Measurements from ENCODE around the gene GAPT.
A peak's percentile ranks its signal among the peaks of the same experiment; 100 is the strongest.

The GAPT gene

DNA sequence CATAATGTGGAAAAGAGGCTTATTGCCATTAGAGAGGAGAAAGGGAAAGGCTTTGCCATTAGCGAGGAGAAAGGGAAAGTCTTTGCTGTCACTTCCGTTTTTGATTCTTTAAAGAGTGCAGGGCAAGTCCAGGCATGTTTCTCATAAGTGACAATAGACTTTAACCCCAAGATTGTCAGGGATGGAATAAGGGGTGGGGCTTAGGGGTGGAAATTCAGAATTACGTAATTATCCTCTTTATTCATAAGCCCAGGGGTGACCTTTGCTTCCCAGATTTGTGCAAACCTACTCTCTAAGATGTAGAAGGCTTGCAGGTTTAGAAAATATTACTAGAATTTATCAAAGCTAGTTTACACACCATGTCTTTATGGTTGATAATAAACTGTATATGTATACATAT, 29.1 kb upstream of the GAPT start:
- no peak for DNase-seq

GRCh38 chr5:58462623-58463230, 28.5 kb upstream of the GAPT start:
- DNase-seq = peak; percentile 5 to 9

DNA sequence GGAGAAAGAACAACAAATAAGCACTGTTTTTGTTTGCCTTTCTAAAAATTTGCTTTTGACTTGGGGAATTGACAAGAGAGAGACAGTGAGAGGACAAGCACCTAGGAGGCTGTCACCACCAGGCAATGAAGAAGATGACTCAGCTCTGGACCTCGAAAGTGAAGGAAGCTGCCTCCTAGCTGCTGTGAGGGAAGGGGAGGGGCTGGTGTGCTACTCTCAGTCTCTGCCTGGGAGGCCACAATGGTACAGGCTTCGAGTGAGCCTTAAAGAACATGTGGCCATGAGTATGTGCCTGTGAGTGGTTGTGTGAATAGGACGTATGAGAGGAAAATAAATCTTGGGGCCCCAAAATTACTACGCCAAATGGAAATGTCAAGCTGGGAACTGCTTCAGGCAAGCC, 24.3 kb upstream of the GAPT start:
- peak in 1 of 2 experiments; percentile 15 for DNase-seq

DNA sequence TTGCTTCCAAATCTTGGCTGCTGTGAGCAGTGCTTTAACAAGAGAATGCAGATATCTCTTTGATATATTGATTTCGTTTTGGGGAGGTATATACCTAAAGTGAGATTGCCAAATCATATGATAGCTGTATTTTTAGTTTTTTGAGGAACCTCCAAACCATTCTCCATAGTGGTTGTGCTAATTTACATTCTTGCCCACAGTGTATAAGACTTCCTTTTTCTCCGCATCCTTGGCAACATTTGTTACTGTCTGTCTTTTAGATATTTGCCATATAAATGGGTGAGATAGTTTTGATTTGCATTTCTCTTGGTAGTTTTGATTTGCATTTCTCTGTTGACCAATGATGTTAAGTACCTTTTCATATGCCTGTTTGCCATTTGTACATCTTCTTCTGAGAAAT, 21.3 kb upstream of the GAPT start:
- DNase-seq = no peak

GRCh38 chr5:58475404-58475803, 15.8 kb upstream of the GAPT start:
- no peak for DNase-seq

GRCh38 chr5:58477760-58478376, 13.4 kb upstream of the GAPT start:
- DNase-seq = no peak

DNA sequence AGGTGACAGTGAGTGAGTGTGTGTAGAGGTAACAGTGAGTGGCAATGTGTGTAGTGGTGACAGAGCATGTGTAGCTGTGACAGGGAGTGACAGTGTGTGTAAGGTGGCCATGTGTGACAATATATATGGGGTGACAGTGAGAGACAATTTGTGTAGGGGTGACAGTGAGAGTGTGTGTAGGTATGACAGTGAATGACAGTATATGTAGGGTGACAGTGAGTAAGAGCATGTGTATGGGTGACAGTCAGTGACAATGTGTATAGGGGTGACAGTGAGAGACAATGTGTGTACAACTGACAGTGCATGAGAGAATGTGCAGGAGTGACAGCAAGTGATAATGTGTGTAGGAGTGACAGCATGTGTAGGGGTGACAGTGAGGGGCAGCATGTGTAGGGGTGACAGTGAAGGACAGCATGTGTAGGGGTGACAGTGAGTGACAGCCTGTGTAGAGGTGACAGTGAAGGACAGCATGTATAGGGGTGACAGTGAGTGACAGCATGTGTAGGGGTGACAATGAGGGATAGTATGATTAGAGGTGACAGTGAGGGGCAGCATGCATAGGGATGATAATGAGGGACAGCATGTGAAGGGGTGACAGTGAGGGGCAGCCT, 10.1 kb upstream of the GAPT start:
- no peak for DNase-seq

DNA sequence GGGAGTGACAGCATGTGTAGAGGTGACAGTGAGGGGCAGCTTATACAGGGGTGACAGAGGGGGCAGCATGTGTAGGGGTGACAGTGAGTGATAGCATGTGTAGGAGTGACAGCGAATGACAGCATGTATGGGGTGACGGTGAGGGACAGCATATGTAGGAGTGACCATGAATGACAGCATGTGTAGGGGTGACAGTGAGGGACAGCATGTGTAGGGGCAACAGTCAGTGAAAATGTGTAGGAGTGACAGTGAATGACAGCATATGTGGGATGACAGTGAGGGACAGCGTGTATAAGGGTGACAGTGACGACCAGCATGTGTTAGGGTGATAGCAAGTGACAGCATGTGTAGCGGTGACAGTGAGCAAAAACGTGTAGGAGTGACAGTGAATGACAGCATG, 9.4 kb upstream of the GAPT start:
- DNase-seq = no peak

GRCh38 chr5:58482536-58482935, 8.7 kb upstream of the GAPT start:
- DNase-seq = no peak

- no peak for DNase-seq
Measured at GRCh38 chr5:58484505-58484904, 6.7 kb upstream of the GAPT start.

DNA sequence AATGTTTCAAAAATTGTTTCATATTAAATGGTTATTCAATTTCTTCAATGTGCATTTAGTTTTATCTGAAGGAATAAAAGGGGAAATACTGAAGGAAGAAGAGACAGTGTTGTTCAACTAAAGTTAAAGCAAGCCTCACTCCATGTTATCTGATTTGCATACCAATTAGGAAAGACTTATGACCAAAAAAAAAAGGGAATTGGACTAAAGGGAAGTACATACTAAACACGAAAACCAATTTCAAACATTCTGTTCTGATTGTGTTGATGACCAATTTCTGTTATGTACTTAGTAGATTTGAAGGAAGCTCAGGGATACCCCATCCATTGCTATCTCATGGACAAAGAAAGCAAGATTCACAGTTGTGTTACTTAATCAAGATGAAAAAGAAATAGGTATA, 4.9 kb upstream of the GAPT start:
- DNase-seq = no peak

GRCh38 chr5:58490402-58491050, 709 bp upstream of the GAPT start:
- DNase-seq = no peak

- no peak for DNase-seq
Measured at GRCh38 chr5:58493141-58493540, 1.9 kb downstream of the GAPT start.

- DNase-seq = no peak
Measured at GRCh38 chr5:58496488-58496887, 5.3 kb downstream of the GAPT start.

GRCh38 chr5:58497386-58497785, 6.2 kb downstream of the GAPT start:
- DNase-seq = no peak

- DNase-seq = no peak
Measured at GRCh38 chr5:58497921-58498320, 6.7 kb downstream of the GAPT start.

DNA sequence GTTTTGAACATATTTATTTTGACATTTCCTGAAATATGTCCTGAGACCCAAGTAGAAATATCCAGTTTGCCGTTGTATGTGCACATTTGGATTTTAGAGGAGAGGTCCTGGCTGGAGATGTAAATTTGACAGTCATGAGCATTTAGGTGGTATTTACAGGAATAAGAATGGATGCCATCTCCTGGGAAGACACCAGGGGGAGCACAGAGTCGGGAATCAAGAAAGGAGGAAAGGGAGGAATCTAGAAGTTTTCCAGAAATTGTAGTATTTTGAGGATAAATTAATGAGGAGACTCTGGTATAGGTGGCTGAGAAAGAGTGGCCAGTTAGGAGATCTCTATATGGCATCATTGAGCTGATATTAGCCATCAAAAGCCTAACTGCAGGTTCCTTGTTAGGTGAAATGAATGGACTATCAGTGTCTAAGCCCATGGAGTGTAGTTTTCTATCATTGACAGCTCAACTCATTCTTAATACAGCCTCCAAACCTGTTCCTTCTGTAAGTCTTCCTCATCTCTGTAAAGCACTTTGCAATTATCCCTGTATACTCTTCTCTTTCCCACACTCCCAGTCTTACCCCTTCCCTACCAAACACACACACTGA, 7.2 kb downstream of the GAPT start:
- no peak for DNase-seq

DNA sequence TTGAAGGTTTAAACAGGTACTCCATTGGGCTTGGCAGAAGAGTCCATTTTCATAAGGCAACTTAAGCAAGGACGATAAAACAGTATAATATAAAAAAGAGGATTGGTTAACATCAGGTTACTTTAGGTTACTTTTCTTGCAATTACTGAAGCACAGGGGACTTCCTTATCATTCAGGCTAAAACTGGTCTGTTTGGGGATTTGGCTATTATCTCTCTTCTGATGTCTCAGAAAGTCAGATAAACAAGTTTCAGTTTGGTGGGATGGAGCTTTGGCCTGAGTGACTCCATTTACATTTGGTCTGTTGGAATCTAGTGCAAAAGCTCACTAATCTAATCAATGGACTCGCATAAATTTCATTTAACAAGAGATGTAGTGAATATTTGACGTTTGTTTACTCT, 8.0 kb downstream of the GAPT start:
- no peak for DNase-seq

GRCh38 chr5:58499941-58500340, 8.7 kb downstream of the GAPT start:
- DNase-seq = no peak

DNA sequence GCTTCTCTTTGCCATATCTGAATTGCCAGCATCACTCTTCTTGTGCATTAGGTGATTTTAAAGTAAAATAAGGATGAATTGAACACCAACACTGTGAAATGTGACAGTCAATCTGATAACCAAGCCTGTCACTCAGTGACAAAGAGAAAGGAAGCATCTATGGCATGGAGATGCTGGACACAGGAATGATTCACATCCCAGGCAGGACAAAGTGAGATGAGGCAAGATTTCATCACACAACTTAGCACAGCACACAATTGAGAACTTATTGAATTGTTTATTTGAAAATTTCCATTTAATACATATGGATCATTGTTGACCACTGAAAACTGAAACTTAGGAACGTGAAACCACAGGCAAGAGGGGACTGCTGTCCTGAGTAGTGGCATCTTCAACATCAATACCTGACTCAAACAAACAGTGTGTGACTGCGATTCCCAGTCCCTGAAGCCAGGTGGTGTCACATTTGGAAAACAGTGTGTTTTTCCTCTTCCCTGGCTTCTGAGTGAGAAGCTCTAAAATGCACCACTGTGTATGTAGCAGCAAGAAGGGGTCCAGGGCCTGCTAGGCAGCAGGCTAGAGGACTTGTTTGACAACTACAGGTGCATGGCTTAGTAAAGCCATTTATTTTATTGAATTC, 10.7 kb downstream of the GAPT start:
- DNase-seq = no peak

GRCh38 chr5:58503390-58504046, 12.3 kb downstream of the GAPT start:
- DNase-seq = no peak

- no peak for DNase-seq
Measured at GRCh38 chr5:58504766-58505165, 13.5 kb downstream of the GAPT start.

- DNase-seq = no peak
Measured at GRCh38 chr5:58505502-58505901, 14.3 kb downstream of the GAPT start.

Data from stimulated activated CD4-positive, alpha-beta T cell treated with anti-CD3 and anti-CD28 coated beads, Interleukin-4, amount 100 ng/mL, for 4 hours (primary cell).